ENCODE results near the gene CAMK2N2. TPM values are rescaled to one million over a fixed set of nuclear protein-coding genes. Genes with fewer than 3 reads are reported as not detected.

CAMK2N2 gene
- total and polyA plus RNA-seq, 2 donors (not counting 1 experiment from before 2014, with no cell fraction given): not detected

DNA sequence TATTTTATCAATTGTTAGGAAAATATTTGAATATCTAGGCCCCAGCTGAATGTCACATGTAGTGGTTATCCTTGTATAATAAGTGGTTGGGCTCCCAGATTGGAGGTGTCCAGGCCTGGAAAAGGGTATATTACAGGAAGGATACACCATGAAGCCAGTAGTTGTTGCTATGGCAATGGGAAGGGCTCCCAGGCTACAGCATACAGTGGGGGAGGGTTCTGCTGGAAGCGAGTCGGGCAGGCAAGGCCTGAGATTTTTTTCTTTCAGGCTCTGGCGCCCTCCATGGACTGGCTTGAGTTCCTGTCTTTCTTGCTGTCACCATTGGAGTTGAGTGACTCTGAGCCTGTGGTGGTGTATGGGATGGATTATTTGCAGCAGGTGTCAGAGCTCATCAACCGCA, 23.3 kb upstream of the CAMK2N2 start:
- Mint-ChIP-seq H3K4me3 (no peak overlapping the region), H3K9me3 (ENCODE audit: insufficient read depth) (no peaks in the 10 kb centered on the region), H3K27me3 (peaks cover 34% of the 10 kb centered on the region), H3K4me1 (no peaks in the 10 kb centered on the region), H3K27ac (no peak overlapping the region)
- no peak overlapping the region for H2AFZ ChIP-seq (ENCODE audit: insufficient read depth, low read depth, low read length, poor library complexity, severe bottlenecking)
- WGBS (ENCODE audit: insufficient coverage): 31% methylated on average over 3 of the region's 4 CpGs
- H4K20me1 ChIP-seq (ENCODE audit: control insufficient read depth, insufficient read depth, low read length, poor library complexity, severe bottlenecking): no peaks in the 10 kb centered on the region
- H3K9ac ChIP-seq (ENCODE audit: low read length): no peak overlapping the region
- H3K27me3 ChIP-seq (replicated peaks in 1 of 4; ENCODE audit: control extremely low read depth in 1 of 4, control insufficient read depth in 3 of 4, insufficient read depth in 4 of 4, low read length in 3 of 4): peaks cover 0 to 10% (median 2%) of the 10 kb centered on the region in 4 experiments
- no peak overlapping the region for H3K4me2 ChIP-seq (replicated peaks; ENCODE audit: low read depth, low read length, poor library complexity, severe bottlenecking)
- TF ChIP-seq, protein P1, sequence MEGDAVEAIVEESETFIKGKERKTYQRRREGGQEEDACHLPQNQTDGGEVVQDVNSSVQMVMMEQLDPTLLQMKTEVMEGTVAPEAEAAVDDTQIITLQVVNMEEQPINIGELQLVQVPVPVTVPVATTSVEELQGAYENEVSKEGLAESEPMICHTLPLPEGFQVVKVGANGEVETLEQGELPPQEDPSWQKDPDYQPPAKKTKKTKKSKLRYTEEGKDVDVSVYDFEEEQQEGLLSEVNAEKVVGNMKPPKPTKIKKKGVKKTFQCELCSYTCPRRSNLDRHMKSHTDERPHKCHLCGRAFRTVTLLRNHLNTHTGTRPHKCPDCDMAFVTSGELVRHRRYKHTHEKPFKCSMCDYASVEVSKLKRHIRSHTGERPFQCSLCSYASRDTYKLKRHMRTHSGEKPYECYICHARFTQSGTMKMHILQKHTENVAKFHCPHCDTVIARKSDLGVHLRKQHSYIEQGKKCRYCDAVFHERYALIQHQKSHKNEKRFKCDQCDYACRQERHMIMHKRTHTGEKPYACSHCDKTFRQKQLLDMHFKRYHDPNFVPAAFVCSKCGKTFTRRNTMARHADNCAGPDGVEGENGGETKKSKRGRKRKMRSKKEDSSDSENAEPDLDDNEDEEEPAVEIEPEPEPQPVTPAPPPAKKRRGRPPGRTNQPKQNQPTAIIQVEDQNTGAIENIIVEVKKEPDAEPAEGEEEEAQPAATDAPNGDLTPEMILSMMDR (IDR thresholded peaks at IDR 0.05): no peak
- TF ChIP-seq EZH2 (IDR thresholded peaks at IDR 0.05; ENCODE audit: borderline replicate concordance, insufficient read depth, low read depth, low read length, poor library complexity, severe bottlenecking): no peak
- CTCF ChIA-PET: interaction anchor here (1.1 kb wide), 1 partner anchor 57 kb away, joined by 9 read pairs; no protein-coding TSS in a partner anchor
- no peak overlapping the region for H3K4me3 ChIP-seq (ENCODE audit: control extremely low read depth in 1 of 5, extremely low read depth in 1 of 5, insufficient read depth in 1 of 5, low read depth in 2 of 5, low read length in 4 of 5)
- H3K27ac ChIP-seq (ENCODE audit: low read length in 2 of 2): no peak overlapping the region
- intact Hi-C loops (cut with micrococcal nuclease): no loop called here
- H3K4me1 ChIP-seq (ENCODE audit: control insufficient read depth in 2 of 2, insufficient read depth in 2 of 2, low read length in 2 of 2): no peaks in the 10 kb centered on the region
- DNase-seq (no peak), ATAC-seq (ENCODE audit: low read depth) (no peak)
- H3K79me2 ChIP-seq (ENCODE audit: control insufficient read depth, insufficient read depth, low read length): no peaks in the 10 kb centered on the region
- POLR2A ChIA-PET: no interaction called here
- no peaks in the 10 kb centered on the region for H3K9me3 ChIP-seq (ENCODE audit: control extremely low read depth in 1 of 3, control insufficient read depth in 2 of 3, insufficient read depth in 1 of 3, low read length in 2 of 3)
- no peaks in the 10 kb centered on the region for H3K36me3 ChIP-seq (replicated peaks in 1 of 2; ENCODE audit: control extremely low read depth in 1 of 2, control insufficient read depth in 1 of 2, extremely low read depth in 1 of 2, insufficient read depth in 2 of 2, low read length in 1 of 2)

DNA sequence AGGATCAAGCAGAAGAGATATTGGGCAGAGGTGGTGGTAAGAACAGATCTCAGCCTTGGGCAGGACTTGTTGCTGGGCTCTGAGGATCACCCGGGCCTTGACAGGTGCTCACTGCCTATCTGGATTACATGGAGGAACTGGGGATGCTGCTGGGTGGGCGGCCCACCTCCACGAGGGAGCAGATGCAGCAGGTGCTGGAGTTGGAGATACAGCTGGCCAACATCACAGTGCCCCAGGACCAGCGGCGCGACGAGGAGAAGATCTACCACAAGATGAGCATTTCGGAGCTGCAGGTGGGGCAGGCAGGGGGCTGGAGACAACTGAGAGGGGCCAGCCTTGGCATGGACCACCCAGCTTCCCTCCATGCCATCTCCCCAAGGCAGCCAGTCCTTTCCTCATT, 22.3 kb upstream of the CAMK2N2 start:
- H3K4me3 Mint-ChIP-seq: no peak overlapping the region
- 88% methylated on average over 8 of the region's 8 CpGs for WGBS (ENCODE audit: insufficient coverage)
- intact Hi-C loops (cut with micrococcal nuclease): no loop called here

More for the DNA sequence above, 22.3 kb upstream of the CAMK2N2 start:
- Histone ChIP-seq H3K4me2 (replicated peaks; ENCODE audit: low read depth, low read length, poor library complexity, severe bottlenecking) (no peak overlapping the region), H3K36me3 (replicated peaks in 1 of 2; ENCODE audit: control extremely low read depth in 1 of 2, control insufficient read depth in 1 of 2, extremely low read depth in 1 of 2, insufficient read depth in 2 of 2, low read length in 1 of 2) (no peaks in the 10 kb centered on the region), H2AFZ (ENCODE audit: insufficient read depth, low read depth, low read length, poor library complexity, severe bottlenecking) (no peak overlapping the region), H4K20me1 (ENCODE audit: control insufficient read depth, insufficient read depth, low read length, poor library complexity, severe bottlenecking) (no peaks in the 10 kb centered on the region), H3K79me2 (ENCODE audit: control insufficient read depth, insufficient read depth, low read length) (no peaks in the 10 kb centered on the region), H3K9ac (ENCODE audit: low read length) (no peak overlapping the region), H3K4me1 (ENCODE audit: control insufficient read depth in 2 of 2, insufficient read depth in 2 of 2, low read length in 2 of 2) (no peaks in the 10 kb centered on the region), H3K27me3 (replicated peaks in 1 of 4; ENCODE audit: control extremely low read depth in 1 of 4, control insufficient read depth in 3 of 4, insufficient read depth in 4 of 4, low read length in 3 of 4) (peaks cover 0 to 11% (median 0%) of the 10 kb centered on the region in 4 experiments), H3K4me3 (ENCODE audit: control extremely low read depth in 1 of 5, extremely low read depth in 1 of 5, insufficient read depth in 1 of 5, low read depth in 2 of 5, low read length in 4 of 5) (no peak overlapping the region), H3K27ac (ENCODE audit: low read length in 2 of 2) (no peak overlapping the region), H3K9me3 (ENCODE audit: control extremely low read depth in 1 of 3, control insufficient read depth in 2 of 3, insufficient read depth in 1 of 3, low read length in 2 of 3) (no peaks in the 10 kb centered on the region)
- DNase-seq (no peak), ATAC-seq (ENCODE audit: low read depth) (no peak)
- ChIA-PET POLR2A (no interaction called here), CTCF (interaction anchor here (1.1 kb wide), 1 partner anchor 56 kb away, joined by 9 read pairs; no protein-coding TSS in a partner anchor)
- TF ChIP-seq, protein P1 (IDR thresholded peaks at IDR 0.05): no peak
- TF ChIP-seq EZH2 (IDR thresholded peaks at IDR 0.05; ENCODE audit: borderline replicate concordance, insufficient read depth, low read depth, low read length, poor library complexity, severe bottlenecking): no peak
- Mint-ChIP-seq H3K4me1 (no peaks in the 10 kb centered on the region), H3K27me3 (peaks cover 34% of the 10 kb centered on the region), H3K27ac (no peak overlapping the region), H3K9me3 (ENCODE audit: insufficient read depth) (no peaks in the 10 kb centered on the region)
